GM12878 (cell line): Measurements from ENCODE around the gene SUSD5. TPM values are rescaled to one million over a fixed set of nuclear protein-coding genes. Genes with fewer than 3 reads are reported as not detected.

ENCODE experiments used
- ATAC-seq: fragments of 200-7000 bp; cut with Tn5 transposase; 3 replicates; pipeline ENCODE4 v1.9.1; 2020; ENCODE audit warnings: mild to moderate bottlenecking, moderate library complexity
- BruUV-seq: library from RNA; stranded (reverse); fragments of 400-500 nt; replicated peaks from 2 replicates; lab custom pipeline; 2021; lab: Mats Ljungman, UMichigan
- CTCF ChIA-PET: fragments of 300-600 bp; sonication (Branson Sonifier 250); formaldehyde crosslinking; extraction: SDS; loops from one replicate; lab custom pipeline; 2021; ENCODE audit warnings: inconsistent platforms; lab: Yijun Ruan, JAX
- POLR2A ChIA-PET: fragments of 350-600 bp; formaldehyde crosslinking; extraction: SDS; loops from one replicate; lab custom pipeline; 2021; ENCODE audit warnings: inconsistent platforms; lab: Charles Lee
- RAD21 ChIA-PET: fragments of 300-600 bp; sonication (Branson Sonifier 250); formaldehyde crosslinking; loops from one replicate; lab custom pipeline; 2023; ENCODE audit warnings: antibody characterized with exemption; ENCODE audit not compliant: unreplicated experiment; lab: Charles Lee
- SMC1A ChIA-PET: fragments of 300-600 bp; sonication (Branson Sonifier 250); formaldehyde crosslinking; loops from one replicate; lab custom pipeline; 2023; ENCODE audit not compliant: unreplicated experiment, uncharacterized antibody; lab: Charles Lee
- DNase-seq: peaks from one replicate; pipeline ENCODE4 v3.0.0-alpha.2; 2011; ENCODE audit warnings: low read depth, low spot score
- FAIRE-seq: peaks from 3 replicates; lab custom pipeline; 2011; peaks lifted over from hg19 to GRCh38; lab: Jason Lieb, UNC
- H2AFZ ChIP-seq: 2 replicates; pipeline ENCODE4 v1.6.0; 2011; ENCODE audit warnings: low read depth, low read length, control low read depth; ENCODE audit not compliant: control insufficient read depth
- H3K27ac ChIP-seq: 2 replicates; pipeline ENCODE4 v1.5.1; 2011; ENCODE audit warnings: control low read depth; ENCODE audit not compliant: control insufficient read depth, insufficient read depth
- H3K27me3 ChIP-seq, 2 experiments: replicated peaks in 1 of 2; 2 replicates each; pipeline versions ENCODE4 v1.6.0 to v1.6.1; 2011; ENCODE audit warnings: low read length in 1 of 2; ENCODE audit not compliant: control insufficient read depth in 2 of 2, insufficient read depth in 2 of 2
- H3K36me3 ChIP-seq, 2 experiments: 2 replicates each; pipeline ENCODE4 v1.5.1; 2011; ENCODE audit warnings: low read length in 1 of 2; ENCODE audit not compliant: control insufficient read depth in 2 of 2, insufficient read depth in 2 of 2
- H3K4me1 ChIP-seq: 2 replicates; pipeline ENCODE4 v1.6.1; 2011; ENCODE audit warnings: mild to moderate bottlenecking, low read length, moderate library complexity, mixed read lengths; ENCODE audit not compliant: control insufficient read depth, insufficient read depth
- H3K4me2 ChIP-seq: 2 replicates; pipeline ENCODE4 v1.6.0; 2011; ENCODE audit warnings: control low read depth; ENCODE audit not compliant: control insufficient read depth, insufficient read depth
- H3K4me3 ChIP-seq: fragments of 200-600 bp; sonication (generic); 2 replicates; pipeline ENCODE4 v1.5.1; 2016
- H3K79me2 ChIP-seq: 2 replicates; pipeline ENCODE4 v1.6.0; 2011; ENCODE audit warnings: low read length; ENCODE audit not compliant: control insufficient read depth, insufficient read depth
- H3K9ac ChIP-seq: 2 replicates; pipeline ENCODE4 v1.8.0; 2011; ENCODE audit warnings: low read length, control low read depth, mixed read lengths; ENCODE audit not compliant: control insufficient read depth, insufficient read depth
- H3K9me3 ChIP-seq: replicated peaks from 3 replicates; pipeline ENCODE4 v1.5.1; 2011; ENCODE audit warnings: mild to moderate bottlenecking, low read length; ENCODE audit not compliant: control insufficient read depth, insufficient read depth
- H4K20me1 ChIP-seq: 2 replicates; pipeline ENCODE4 v1.6.0; 2011; ENCODE audit not compliant: control insufficient read depth, insufficient read depth
- BACH1 ChIP-seq: fragments of 450-650 bp; IDR thresholded peaks from 2 replicates; pipeline ENCODE4 v1.6.1; 2017; ENCODE audit warnings: mild to moderate bottlenecking, borderline replicate concordance
- BMI1 ChIP-seq: fragments of 450-650 bp; IDR thresholded peaks from 2 replicates; pipeline ENCODE4 v1.6.1; 2016; ENCODE audit warnings: mild to moderate bottlenecking, moderate library complexity, borderline replicate concordance
- BRCA1 ChIP-seq: IDR thresholded peaks from 2 replicates; pipeline ENCODE4 v1.6.1; 2011; ENCODE audit warnings: low read depth, low read length, improper control_type of control experiment
- HDGF ChIP-seq: fragments of 450-650 bp; IDR thresholded peaks from 2 replicates; pipeline ENCODE4 v1.6.1; 2016; ENCODE audit warnings: antibody characterized with exemption
- SMC3 ChIP-seq: IDR thresholded peaks from 2 replicates; pipeline ENCODE4 v1.6.1; 2011; ENCODE audit warnings: low read length, improper control_type of control experiment, borderline replicate concordance
- STAT3 ChIP-seq: IDR thresholded peaks from 2 replicates; pipeline ENCODE4 v1.6.1; 2011; ENCODE audit warnings: low read depth, low read length, improper control_type of control experiment
- TARDBP ChIP-seq: IDR thresholded peaks from 2 replicates; pipeline ENCODE4 v1.6.1; 2016; ENCODE audit warnings: borderline replicate concordance
- TBL1XR1 ChIP-seq: IDR thresholded peaks from 2 replicates; pipeline ENCODE4 v1.6.1; 2012; ENCODE audit warnings: low read depth, low read length, improper control_type of control experiment
- whole genome bisulfite sequencing: methylation state at CpG from one replicate; pipeline ENCODE4 v1.1.6; 2016; ENCODE audit warnings: low lambda C conversion rate; ENCODE audit not compliant: insufficient replicate concordance, insufficient coverage; ENCODE audit errors: missing lambda C conversion rate; 5-methylcytosine and 5-hydroxymethylcytosine counted together
- in situ Hi-C: fragments of 300-500 bp; cut with MboI; formaldehyde crosslinking; loops from 9 replicates; pipeline ENCODE4 v1.14.3; 2018; ENCODE audit warnings: mixed read lengths
- intact Hi-C: fragments of 100-400 bp; cut with micrococcal nuclease; formaldehyde crosslinking; loops from one replicate; pipeline ENCODE4 v1.14.2; 2022; ENCODE audit not compliant: unreplicated experiment
- polyA plus RNA-seq, 11 experiments: library from polyadenylated mRNA; depleted of rRNA in 4 of 11; unstranded in 6 of 11; stranded (reverse) in 5 of 11; fragments of >200 nt; fragmentation: Nextera tagmentation in 4 of 11; fragmentation: Illumina TruSeq in 1 of 11; extraction: Ambion mirVana in 4 of 11; extraction: Trizol in 1 of 11; gene quantifications; 1 replicate in 1 of 11; 2 replicates in 10 of 11; pipeline versions ENCODE4 v1.2.1 to v1.2.3, GENCODE V29; 2011 to 2016; ENCODE audit warnings: inconsistent platforms in 2 of 11, missing spikeins in 2 of 11, low read depth in 1 of 11
- total RNA-seq, 4 experiments: library from RNA; depleted of rRNA in 3 of 4; stranded (reverse); fragments of >200 nt in 3 of 4; fragmentation: Illumina TruSeq in 1 of 4; extraction: Trizol in 1 of 4; gene quantifications; 2 replicates each; pipeline versions ENCODE4 v1.2.1 to v1.2.3, GENCODE V29; 2013 to 2021
- TF ChIP-seq, protein P1 (sequence below): IDR thresholded peaks from 2 replicates; pipeline ENCODE4 v1.6.1; 2011; ENCODE audit warnings: borderline replicate concordance, low read depth, mild to moderate bottlenecking, moderate library complexity, low read length; ENCODE audit not compliant: insufficient read depth, poor library complexity, severe bottlenecking
- TF ChIP-seq, protein P2 (sequence below): fragments of 450-650 bp; formaldehyde crosslinking; IDR thresholded peaks from 2 replicates; pipeline ENCODE4 v1.4.0; 2022; ENCODE audit warnings: mild to moderate bottlenecking, moderate library complexity
- TF ChIP-seq, protein P3 (sequence below): IDR thresholded peaks from 2 replicates; pipeline ENCODE4 v1.6.1; 2011; ENCODE audit warnings: low read depth, low read length, improper control_type of control experiment, borderline replicate concordance

The SUSD5 gene
- total and polyA plus RNA-seq, 10 of the 15 experiments (the other 5 are each of a cell fraction or from before 2014, with no cell fraction given): 0.01 to 0.05 (median 0.03) TPM; not detected in 4

DNA sequence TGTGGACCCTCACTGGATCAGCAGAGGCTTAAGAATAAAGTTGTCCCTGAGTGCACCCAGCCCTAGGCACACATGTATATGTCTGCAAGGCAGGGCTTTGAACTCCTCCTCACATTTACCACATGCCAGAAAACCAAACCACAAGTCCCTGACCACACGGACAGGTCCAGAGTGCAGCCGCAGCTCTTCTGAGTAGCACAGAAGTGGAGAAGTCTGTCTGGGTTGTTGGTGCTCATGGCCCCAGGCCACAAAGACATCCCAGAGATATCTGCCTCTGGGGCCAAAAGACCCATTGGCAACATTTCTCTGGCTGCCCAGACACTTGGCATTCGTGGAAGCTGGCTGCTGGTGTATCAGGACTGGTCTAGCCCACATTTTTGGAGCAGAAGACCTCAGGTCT, 17.4 kb downstream of the SUSD5 start:
- FAIRE-seq: no peak
- Histone ChIP-seq H3K79me2 (no peaks in the 10 kb centered on the region), H3K9me3 (no peaks in the 10 kb centered on the region), H3K4me2 (no peak overlapping the region), H3K27ac (no peak overlapping the region), H3K4me3 (no peak overlapping the region), H3K9ac (no peak overlapping the region), H4K20me1 (no peaks in the 10 kb centered on the region), H3K27me3 (no peaks in the 10 kb centered on the region), H2AFZ (no peak overlapping the region), H3K36me3 (no peaks in the 10 kb centered on the region), H3K4me1 (no peaks in the 10 kb centered on the region)
- ChIA-PET SMC1A (no interaction called here), RAD21 (no interaction called here), POLR2A (no interaction called here), CTCF (no interaction called here)
- ATAC-seq: no peak
- in situ Hi-C loops: no loop called here
- BruUV-seq: no TSS peak
- 13% methylated on average over 3 of the region's 3 CpGs for WGBS
- TF ChIP-seq BMI1: no peak
- TF ChIP-seq STAT3: no peak
- TF ChIP-seq HDGF: no peak
- TF ChIP-seq, protein P1, sequence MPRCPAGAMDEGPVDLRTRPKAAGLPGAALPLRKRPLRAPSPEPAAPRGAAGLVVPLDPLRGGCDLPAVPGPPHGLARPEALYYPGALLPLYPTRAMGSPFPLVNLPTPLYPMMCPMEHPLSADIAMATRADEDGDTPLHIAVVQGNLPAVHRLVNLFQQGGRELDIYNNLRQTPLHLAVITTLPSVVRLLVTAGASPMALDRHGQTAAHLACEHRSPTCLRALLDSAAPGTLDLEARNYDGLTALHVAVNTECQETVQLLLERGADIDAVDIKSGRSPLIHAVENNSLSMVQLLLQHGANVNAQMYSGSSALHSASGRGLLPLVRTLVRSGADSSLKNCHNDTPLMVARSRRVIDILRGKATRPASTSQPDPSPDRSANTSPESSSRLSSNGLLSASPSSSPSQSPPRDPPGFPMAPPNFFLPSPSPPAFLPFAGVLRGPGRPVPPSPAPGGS: no peak
- TF ChIP-seq, protein P2, sequence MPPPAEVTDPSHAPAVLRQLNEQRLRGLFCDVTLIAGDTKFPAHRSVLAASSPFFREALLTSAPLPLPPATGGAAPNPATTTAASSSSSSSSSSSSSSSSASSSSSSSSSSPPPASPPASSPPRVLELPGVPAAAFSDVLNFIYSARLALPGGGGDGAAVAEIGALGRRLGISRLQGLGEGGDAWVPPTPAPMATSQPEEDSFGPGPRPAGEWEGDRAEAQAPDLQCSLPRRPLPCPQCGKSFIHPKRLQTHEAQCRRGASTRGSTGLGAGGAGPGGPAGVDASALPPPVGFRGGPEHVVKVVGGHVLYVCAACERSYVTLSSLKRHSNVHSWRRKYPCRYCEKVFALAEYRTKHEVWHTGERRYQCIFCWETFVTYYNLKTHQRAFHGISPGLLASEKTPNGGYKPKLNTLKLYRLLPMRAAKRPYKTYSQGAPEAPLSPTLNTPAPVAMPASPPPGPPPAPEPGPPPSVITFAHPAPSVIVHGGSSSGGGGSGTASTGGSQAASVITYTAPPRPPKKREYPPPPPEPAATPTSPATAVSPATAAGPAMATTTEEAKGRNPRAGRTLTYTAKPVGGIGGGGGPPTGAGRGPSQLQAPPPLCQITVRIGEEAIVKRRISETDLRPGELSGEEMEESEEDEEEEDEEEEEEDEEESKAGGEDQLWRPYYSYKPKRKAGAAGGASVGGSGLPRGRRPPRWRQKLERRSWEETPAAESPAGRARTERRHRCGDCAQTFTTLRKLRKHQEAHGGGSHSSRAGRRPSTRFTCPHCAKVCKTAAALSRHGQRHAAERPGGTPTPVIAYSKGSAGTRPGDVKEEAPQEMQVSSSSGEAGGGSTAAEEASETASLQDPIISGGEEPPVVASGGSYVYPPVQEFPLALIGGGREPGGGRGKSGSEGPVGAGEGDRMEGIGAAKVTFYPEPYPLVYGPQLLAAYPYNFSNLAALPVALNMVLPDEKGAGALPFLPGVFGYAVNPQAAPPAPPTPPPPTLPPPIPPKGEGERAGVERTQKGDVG: no peak
- TF ChIP-seq, protein P3, sequence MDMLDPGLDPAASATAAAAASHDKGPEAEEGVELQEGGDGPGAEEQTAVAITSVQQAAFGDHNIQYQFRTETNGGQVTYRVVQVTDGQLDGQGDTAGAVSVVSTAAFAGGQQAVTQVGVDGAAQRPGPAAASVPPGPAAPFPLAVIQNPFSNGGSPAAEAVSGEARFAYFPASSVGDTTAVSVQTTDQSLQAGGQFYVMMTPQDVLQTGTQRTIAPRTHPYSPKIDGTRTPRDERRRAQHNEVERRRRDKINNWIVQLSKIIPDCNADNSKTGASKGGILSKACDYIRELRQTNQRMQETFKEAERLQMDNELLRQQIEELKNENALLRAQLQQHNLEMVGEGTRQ: no peak
- TF ChIP-seq TBL1XR1: no peak
- TF ChIP-seq BRCA1: no peak
- TF ChIP-seq BACH1: no peak
- no peak for TF ChIP-seq SMC3
- no peak for TF ChIP-seq TARDBP
- DNase-seq: no peak
- intact Hi-C loops: no loop called here
